UCSD-AML1 (cell line): ENCODE results near the gene IKBKG.
"Not testable (repeated sequence)": the region's sequence is repeated elsewhere in the genome, so short reads cannot be mapped to it uniquely, and the experiment has no call there.

Experiments used
- DNase-seq: peaks from one replicate; lab custom pipeline; 2025; ENCODE audit not compliant: unreplicated experiment; lab: John Stamatoyannopoulos, UW

Gene IKBKG, protein sequence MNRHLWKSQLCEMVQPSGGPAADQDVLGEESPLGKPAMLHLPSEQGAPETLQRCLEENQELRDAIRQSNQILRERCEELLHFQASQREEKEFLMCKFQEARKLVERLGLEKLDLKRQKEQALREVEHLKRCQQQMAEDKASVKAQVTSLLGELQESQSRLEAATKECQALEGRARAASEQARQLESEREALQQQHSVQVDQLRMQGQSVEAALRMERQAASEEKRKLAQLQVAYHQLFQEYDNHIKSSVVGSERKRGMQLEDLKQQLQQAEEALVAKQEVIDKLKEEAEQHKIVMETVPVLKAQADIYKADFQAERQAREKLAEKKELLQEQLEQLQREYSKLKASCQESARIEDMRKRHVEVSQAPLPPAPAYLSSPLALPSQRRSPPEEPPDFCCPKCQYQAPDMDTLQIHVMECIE

DNA sequence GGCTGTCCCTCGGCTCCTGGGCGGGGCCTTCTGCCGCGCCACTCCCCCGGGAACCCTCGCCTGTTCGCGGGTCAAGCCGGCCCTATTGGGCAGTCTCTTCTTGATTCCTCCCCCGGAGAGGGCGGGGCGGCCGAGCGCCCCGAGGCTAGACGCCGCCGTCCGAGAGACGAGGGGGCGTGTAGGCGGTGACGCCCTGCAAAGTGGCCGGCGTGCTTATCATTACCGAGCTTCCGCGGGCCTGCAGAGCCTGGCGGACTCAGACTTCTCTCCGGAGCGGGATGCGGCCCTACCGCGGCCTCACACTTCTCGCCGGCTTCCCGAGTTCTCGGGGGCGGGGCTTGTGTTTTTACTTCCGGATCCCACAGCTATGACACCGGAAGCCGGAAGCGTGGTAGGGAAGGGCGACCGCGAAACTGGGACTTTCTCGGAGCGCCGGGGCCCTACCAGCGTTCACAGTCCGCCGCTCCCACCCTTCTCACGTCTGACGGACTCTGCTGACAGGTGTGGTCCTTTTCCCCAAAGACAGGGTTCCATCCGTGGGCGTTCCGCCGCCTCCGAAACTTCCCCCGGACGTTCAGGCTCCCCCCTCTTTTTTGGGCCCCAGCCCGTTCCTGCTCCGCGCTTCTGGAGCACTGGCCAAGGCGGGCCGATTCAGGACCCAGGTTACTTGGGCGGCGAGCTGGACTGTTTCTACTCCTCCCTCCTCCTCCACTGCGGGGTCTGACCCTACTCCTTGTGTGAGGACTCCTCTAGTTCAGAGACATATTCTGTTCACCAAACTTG lies at the start of gene IKBKG:
IKBKG (plus strand) TSS at position 376 of the 783 bp plus-strand sequence. CDS start 4,383 bp downstream, outside the sequence.
- DNase-seq = peak; percentile 92

GRCh38 chrX:154501423-154501822 lies 46.0 kb upstream of the IKBKG start:
- DNase-seq = not testable (repeated sequence)

DNA sequence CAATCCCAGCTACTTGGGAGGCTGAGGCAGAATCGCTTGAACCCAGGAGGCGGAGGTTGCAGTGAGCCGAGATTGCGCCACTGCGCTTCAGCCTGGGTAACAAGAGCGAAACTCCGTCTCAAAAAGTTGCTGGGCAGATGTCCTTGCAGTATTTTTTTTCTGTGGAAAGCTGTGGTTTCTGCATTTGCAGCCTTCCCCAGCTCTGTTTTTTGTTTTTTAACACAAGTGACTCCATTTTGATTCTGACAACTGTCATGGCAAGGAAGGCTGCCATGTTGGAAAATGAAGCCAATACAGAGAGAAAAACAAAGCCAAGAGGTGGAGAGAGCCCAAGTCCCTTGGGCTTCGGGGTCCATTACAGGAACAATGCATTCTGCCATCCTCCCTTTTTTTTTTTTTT lies 45.3 kb upstream of the IKBKG start:
- no peak for DNase-seq

GRCh38 chrX:154502989-154503388 lies 44.4 kb upstream of the IKBKG start:
- DNase-seq = no peak

DNA sequence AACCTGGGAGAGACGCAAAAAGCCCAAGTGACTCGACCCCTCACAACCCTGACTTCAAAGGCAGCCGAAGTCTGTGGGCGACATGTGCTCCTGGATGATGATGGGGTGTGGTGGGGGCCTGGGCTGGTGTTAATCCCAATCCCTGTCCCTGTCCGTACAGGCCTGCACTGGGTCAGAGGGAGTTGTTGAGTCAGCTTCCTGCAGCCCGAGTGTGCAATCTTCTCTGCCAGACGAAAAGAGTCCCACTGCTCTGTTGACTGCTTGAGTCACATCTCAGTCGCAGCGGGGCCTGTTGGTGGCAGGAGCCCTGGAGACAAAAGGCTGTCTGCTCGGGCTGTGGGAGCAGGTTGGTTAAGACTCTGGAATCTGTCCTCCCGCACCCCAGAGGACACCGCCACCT lies 41.7 kb upstream of the IKBKG start:
- no peak for DNase-seq

DNA sequence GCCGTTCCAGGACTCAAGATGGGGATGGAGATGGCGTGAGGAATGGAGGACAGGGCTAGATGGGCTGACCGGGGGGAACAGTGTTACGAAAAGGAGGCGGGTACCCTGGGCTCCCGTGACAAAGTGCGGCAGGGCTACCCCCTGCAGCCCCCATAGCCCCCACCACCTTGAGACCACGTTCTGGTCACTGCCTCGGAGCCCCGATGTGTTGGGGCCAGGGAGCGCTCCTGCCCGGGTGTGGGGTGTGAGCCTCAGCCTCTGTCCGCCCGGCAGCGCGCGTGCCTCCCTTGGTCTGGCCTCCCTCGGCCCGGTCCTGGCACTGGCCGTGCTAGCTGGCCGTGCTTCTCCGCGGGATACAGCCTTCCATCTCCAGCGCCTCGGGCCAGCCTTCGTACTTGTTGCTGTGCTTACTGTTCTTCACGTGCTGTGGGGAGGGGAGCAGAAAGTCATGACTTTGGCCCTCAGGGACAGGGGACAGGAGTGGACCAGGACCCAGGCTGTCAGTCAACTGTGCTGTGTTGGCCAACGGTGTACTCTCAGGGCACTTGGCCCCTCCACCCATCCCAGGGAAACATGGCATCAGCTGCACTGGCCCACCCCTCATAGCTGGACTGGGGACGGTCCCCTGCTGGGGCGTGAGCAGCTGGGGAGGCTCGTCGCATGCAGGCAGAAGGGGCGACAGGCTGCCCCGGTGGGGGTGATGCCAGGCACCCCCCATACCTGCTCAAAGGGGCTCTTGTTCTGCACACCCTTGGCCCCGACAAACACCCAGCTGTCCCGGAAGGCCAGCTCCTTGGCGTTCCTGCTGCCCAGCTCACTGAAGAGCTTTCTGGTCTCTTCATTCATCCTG lies 40.7 kb upstream of the IKBKG start:
- DNase-seq = no peak

GRCh38 chrX:154507673-154508383 lies 39.6 kb upstream of the IKBKG start:
- no peak for DNase-seq

GRCh38 chrX:154508384-154508745 lies 39.1 kb upstream of the IKBKG start:
- DNase-seq = no peak

DNA sequence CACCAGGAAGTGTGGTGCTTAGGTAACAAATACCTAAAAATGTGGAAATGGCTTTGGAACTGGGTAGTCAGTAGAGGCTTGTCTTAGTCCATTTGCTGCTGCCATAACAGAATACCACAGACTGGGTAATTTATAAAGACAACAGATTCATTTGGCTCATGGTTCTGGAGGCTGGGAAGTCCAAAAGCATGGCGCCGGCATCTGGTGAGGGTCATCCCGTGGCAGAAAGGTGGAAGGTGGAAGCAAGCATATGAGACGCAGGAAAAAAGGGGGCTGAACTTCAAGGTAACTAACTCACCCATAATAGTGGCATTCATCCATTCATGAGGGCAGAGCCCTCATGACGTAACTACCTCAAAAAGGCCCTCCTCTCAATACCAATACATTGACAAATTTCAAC lies 38.0 kb upstream of the IKBKG start:
- DNase-seq = no peak

- DNase-seq = no peak
These were observed 35.7 kb upstream of the IKBKG start for GRCh38 chrX:154511761-154512160.

- DNase-seq = no peak
These were observed 34.4 kb upstream of the IKBKG start for GRCh38 chrX:154512879-154513553.

- no peak for DNase-seq
These were observed 33.7 kb upstream of the IKBKG start for GRCh38 chrX:154513716-154514115.

- DNase-seq = no peak
These were observed 32.1 kb upstream of the IKBKG start for GRCh38 chrX:154515090-154515965.

GRCh38 chrX:154515966-154516655 lies 31.3 kb upstream of the IKBKG start, which contains the start of gene FAM3A:
Gene FAM3A, minus strand, starts transcription at chrX:154516232. Its CDS starts 460 bp downstream, at chrX:154515772.
- DNase-seq = peak; percentile 89

GRCh38 chrX:154516656-154517100 lies 30.7 kb upstream of the IKBKG start:
- DNase-seq = no peak

DNA sequence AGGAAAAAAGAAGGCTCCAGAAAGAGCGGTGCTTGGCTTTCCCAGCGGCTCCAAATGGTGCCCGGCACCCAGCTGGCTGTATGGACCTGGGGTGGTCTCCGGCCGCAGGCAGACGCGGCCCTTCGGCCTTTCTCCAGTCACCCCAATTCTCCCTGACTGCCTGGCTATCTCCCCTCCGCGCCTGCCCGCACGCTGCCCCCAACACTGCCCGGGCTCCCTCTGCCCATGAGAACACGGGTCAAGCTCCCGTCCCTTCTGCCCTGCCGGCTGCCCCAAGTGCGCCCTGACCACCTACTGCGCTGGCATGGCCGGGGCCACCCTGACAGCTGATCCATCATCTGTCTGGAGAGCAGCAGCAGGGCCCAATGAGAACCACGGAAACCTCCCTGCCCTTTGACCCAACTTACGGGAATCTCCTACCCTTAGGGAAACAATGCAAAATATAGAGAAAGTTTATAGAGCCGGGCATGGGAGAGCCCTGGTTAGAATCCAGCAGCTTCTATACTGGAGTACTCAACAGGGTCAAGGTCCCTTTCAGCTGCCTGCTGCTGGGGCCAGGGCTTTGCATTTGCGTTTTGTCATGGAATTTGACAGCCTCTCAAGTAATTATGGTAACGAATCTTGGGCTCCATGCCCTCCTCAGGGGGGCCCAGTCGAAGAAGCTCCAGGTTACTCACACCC lies 30.2 kb upstream of the IKBKG start:
- DNase-seq = no peak

GRCh38 chrX:154519389-154519788 lies 28.0 kb upstream of the IKBKG start:
- no peak for DNase-seq
